ENCODE measurements around the gene PTBP1. TPM values are rescaled to one million over a fixed set of nuclear protein-coding genes. Genes with fewer than 3 reads are reported as not detected.

Gene PTBP1
- total and polyA plus RNA-seq, 9 of the 15 experiments (the other 6 are each of a cell fraction or from before 2014, with no cell fraction given): 14.0 to 759 (median 234) TPM

DNA sequence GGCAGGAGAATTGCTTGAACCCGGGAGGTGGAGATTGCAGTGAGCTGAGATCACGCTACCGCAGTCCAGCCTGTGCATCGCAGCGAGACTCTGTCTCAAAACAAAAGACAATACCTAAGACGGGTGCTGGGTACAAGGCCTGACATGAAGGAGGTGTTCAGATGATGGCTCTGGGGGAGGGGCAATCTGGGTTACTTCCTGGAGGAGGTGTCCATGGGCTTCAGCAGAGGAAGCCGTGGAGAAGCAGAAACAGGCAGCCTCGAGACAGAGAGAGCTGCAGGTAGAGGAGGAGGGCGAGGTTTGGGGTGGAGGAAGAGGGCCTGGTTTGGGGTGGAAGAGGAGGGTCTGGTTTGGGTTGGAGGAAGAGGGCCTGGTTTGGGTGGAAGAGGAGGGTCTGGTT, 42.7 kb upstream of the PTBP1 start:
- ATAC-seq: no peak
- Histone ChIP-seq H3K4me3 (no peak overlapping the region), H3K9me3 (replicated peaks; ENCODE audit: control insufficient read depth, insufficient read depth, low read depth, low read length) (peaks cover 8% of the 10 kb centered on the region; the same call in 1 of the 2 replicates), H3K36me3 (ENCODE audit: control insufficient read depth, insufficient read depth, low read length) (no peaks in the 10 kb centered on the region), H3K27me3 (ENCODE audit: control insufficient read depth in 2 of 2, insufficient read depth in 2 of 2, low read length in 2 of 2) (no peaks in the 10 kb centered on the region), H3K27ac (ENCODE audit: extremely low read depth, low read depth, low read length) (no peak overlapping the region), H3K79me2 (ENCODE audit: control insufficient read depth, insufficient read depth, low read length) (no peaks in the 10 kb centered on the region), H2AFZ (ENCODE audit: low read depth, low read length) (no peak overlapping the region), H3K9me1 (ENCODE audit: control insufficient read depth, insufficient read depth, low read length) (no peaks in the 10 kb centered on the region), H3K4me2 (ENCODE audit: insufficient read depth, low read length) (no peak overlapping the region), H3K4me1 (replicated peaks in 1 of 2; ENCODE audit: control insufficient read depth in 2 of 2, insufficient read depth in 2 of 2, low read length in 2 of 2) (peaks cover 11 to 43% of the 10 kb centered on the region in 2 experiments; a peak in 4 of 5 replicates), H3K9ac (ENCODE audit: insufficient read depth in 1 of 2, low read depth in 2 of 2, low read length in 2 of 2) (no peak overlapping the region), H4K20me1 (replicated peaks; ENCODE audit: control insufficient read depth, insufficient read depth, low read length) (no peaks in the 10 kb centered on the region)
- no TSS peak for BruUV-seq (replicated peaks)
- intact Hi-C loops (cut with micrococcal nuclease): no loop called here
- ChIA-PET CTCF (ENCODE audit: low intra/inter-chr PET ratio) (no interaction called here), POLR2A (interaction anchor here (1.6 kb wide), 1 partner anchor 13 kb away, joined by 5 read pairs; no protein-coding TSS in a partner anchor)
- WGBS (ENCODE audit: insufficient coverage, low coverage, missing lambda C conversion rate): 58% methylated on average over 8 of the region's 9 CpGs
- no peak for DNase-seq (ENCODE audit: extremely low read depth in 1 of 4, low spot score in 3 of 4)
- in situ Hi-C loops (cut with MboI): loop anchor here (25.0 kb wide), 1 partner anchor 483 kb away; the partner anchor contains the start of genes ATP5F1D, CBARP and MIDN
- TF ChIP-seq ZFP36 (IDR thresholded peaks at IDR 0.05; ENCODE audit: low read depth, low read length, partially characterized antibody) (peak; percentile 94), BCOR (IDR thresholded peaks at IDR 0.05) (peak; percentile 83), SMARCA5 (IDR thresholded peaks at IDR 0.05) (peak; percentile 48; the same call in 1 of the 2 replicates), ZNF436 (CRISPR knock-in tag; IDR thresholded peaks at IDR 0.05) (peak; percentile 62; the same call in 1 of the 2 replicates), KDM1A (IDR thresholded peaks at IDR 0.05) (peak in 1 of 2 experiments; percentile 54; a peak in 1 of 4 replicates), RHOXF2B (CRISPR knock-in tag; conservative IDR thresholded peaks at IDR 0.05) (no peak), RBM25 (IDR thresholded peaks at IDR 0.05; ENCODE audit: low read depth, low read length, severe bottlenecking) (peak; percentile 27)
- TF ChIP-seq, protein P1, sequence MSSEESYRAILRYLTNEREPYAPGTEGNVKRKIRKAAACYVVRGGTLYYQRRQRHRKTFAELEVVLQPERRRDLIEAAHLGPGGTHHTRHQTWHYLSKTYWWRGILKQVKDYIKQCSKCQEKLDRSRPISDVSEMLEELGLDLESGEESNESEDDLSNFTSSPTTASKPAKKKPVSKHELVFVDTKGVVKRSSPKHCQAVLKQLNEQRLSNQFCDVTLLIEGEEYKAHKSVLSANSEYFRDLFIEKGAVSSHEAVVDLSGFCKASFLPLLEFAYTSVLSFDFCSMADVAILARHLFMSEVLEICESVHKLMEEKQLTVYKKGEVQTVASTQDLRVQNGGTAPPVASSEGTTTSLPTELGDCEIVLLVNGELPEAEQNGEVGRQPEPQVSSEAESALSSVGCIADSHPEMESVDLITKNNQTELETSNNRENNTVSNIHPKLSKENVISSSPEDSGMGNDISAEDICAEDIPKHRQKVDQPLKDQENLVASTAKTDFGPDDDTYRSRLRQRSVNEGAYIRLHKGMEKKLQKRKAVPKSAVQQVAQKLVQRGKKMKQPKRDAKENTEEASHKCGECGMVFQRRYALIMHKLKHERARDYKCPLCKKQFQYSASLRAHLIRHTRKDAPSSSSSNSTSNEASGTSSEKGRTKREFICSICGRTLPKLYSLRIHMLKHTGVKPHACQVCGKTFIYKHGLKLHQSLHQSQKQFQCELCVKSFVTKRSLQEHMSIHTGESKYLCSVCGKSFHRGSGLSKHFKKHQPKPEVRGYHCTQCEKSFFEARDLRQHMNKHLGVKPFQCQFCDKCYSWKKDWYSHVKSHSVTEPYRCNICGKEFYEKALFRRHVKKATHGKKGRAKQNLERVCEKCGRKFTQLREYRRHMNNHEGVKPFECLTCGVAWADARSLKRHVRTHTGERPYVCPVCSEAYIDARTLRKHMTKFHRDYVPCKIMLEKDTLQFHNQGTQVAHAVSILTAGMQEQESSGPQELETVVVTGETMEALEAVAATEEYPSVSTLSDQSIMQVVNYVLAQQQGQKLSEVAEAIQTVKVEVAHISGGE (CRISPR knock-in tag; IDR thresholded peaks at IDR 0.05): no peak
- no peak for FAIRE-seq

All from K562 (cell line).